ENCODE results near the gene GPR141.

GPR141 gene

DNA sequence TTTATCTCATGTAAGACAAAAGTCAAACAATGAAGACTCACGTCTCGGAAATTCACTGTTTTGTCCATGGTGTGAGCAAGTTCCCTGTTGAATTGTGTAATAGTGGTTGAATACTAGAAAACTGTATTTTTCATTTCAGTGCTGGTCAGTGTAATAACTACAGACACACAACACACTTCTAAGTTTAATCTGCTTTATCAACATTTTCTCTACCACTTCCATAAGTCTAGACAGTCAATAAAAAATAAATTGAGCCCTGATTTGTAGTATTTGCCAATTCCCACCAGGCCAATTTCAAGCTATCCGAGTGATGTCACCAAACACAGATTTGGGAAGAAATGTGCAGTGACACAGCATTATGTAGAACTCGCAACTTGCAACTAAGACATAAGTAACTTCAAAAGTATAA lies 81.9 kb downstream of the GPR141 start:
- H3K36me3 ChIP-seq: no peaks in the 10 kb centered on the region
- H3K27ac ChIP-seq: no peak overlapping the region
- no peaks in the 10 kb centered on the region for H3K9me3 ChIP-seq (ENCODE audit: severe bottlenecking)
- H3K4me3 ChIP-seq (ENCODE audit: low read depth, low read length): no peak overlapping the region
- TF ChIP-seq, protein P1, sequence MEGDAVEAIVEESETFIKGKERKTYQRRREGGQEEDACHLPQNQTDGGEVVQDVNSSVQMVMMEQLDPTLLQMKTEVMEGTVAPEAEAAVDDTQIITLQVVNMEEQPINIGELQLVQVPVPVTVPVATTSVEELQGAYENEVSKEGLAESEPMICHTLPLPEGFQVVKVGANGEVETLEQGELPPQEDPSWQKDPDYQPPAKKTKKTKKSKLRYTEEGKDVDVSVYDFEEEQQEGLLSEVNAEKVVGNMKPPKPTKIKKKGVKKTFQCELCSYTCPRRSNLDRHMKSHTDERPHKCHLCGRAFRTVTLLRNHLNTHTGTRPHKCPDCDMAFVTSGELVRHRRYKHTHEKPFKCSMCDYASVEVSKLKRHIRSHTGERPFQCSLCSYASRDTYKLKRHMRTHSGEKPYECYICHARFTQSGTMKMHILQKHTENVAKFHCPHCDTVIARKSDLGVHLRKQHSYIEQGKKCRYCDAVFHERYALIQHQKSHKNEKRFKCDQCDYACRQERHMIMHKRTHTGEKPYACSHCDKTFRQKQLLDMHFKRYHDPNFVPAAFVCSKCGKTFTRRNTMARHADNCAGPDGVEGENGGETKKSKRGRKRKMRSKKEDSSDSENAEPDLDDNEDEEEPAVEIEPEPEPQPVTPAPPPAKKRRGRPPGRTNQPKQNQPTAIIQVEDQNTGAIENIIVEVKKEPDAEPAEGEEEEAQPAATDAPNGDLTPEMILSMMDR (IDR thresholded peaks at IDR 0.05; ENCODE audit: low read depth, low read length): no peak
- DNase-seq: no peak
- no peaks in the 10 kb centered on the region for H3K27me3 ChIP-seq (ENCODE audit: insufficient read depth, low read depth, severe bottlenecking)

DNA sequence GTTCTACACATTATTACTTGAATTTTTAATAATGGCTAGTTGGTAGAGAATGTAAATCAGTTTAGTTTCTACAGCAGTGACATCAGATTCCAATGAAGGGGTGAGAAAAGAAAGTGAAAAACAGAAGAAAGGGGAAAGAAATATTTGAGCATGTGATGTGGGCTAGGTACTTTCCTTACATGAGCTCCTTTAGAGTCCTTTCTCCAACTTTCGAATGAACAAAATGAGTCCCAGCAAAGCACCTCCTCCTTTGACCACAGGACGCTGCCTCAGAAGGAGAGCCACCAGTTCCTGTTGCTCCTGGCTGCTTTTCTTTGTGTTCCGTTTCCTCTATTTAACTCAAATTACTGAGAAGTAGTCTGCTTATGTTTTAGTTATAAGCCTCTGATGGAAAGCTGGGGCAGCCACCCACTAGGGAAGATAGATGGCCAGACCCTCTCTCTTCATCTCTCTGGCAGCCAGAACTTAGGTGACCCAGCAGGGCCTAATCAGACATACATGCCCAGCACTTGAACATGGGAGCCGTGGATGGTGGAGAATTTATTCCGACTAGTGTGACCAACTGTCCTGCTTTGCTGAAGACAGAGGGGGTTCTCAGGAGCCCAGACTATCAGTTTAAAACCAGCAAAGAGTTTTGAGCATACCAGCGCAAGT lies 82.4 kb downstream of the GPR141 start:
- TF ChIP-seq, protein P1 (IDR thresholded peaks at IDR 0.05; ENCODE audit: low read depth, low read length): no peak
- Histone ChIP-seq H3K4me3 (ENCODE audit: low read depth, low read length) (no peak overlapping the region), H3K36me3 (no peaks in the 10 kb centered on the region), H3K27ac (no peak overlapping the region), H3K27me3 (ENCODE audit: insufficient read depth, low read depth, severe bottlenecking) (no peaks in the 10 kb centered on the region), H3K9me3 (ENCODE audit: severe bottlenecking) (no peaks in the 10 kb centered on the region)
- no peak for DNase-seq

DNA sequence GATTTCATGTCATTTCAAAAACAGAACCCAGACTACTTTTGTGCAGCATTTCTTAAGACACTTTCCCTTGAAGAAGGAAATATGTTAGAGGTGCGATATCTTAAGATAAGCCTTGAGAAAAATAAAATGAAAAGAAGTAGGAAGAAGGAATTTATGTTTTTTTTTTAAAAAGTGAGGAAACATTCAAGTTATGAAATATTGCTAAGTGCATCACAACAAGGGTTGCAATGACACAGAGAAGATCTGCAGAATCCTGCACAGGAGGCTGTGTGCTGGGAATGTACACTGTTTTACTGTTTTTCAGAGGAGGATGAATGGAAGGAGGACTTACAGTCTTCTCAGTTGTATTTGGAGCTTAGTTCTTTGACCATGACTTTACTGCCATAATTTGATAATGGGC lies 85.0 kb downstream of the GPR141 start:
- Histone ChIP-seq H3K36me3 (no peaks in the 10 kb centered on the region), H3K27ac (no peak overlapping the region), H3K4me3 (ENCODE audit: low read depth, low read length) (no peak overlapping the region), H3K27me3 (ENCODE audit: insufficient read depth, low read depth, severe bottlenecking) (no peaks in the 10 kb centered on the region), H3K9me3 (ENCODE audit: severe bottlenecking) (no peaks in the 10 kb centered on the region)
- TF ChIP-seq, protein P1 (IDR thresholded peaks at IDR 0.05; ENCODE audit: low read depth, low read length): no peak
- no peak for DNase-seq

GRCh38 chr7:37769291-37769690 lies 85.7 kb downstream of the GPR141 start:
- H3K27me3 ChIP-seq (ENCODE audit: insufficient read depth, low read depth, severe bottlenecking): no peaks in the 10 kb centered on the region

DNA sequence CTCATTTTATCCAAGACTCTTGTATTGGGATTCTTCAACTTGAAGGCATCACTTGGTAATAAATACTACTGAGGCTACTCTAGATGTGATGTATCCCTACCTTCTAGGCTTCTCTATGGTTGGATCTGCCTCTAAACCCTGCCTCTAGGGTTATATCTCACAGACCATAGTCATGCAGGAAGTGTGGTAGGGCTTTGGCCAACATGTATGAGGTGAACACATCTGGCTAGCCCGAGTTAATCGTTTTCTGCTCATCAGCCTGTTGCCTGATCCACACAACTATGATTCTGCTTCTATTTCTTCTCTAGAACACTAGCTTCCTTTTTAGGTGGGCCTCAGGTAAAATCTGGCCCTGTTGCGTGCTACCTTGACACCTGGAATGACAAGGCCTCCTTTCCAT lies 86.2 kb downstream of the GPR141 start:
- TF ChIP-seq, protein P1 (IDR thresholded peaks at IDR 0.05; ENCODE audit: low read depth, low read length): no peak
- no peaks in the 10 kb centered on the region for H3K9me3 ChIP-seq (ENCODE audit: severe bottlenecking)
- no peak overlapping the region for H3K27ac ChIP-seq
- no peak overlapping the region for H3K4me3 ChIP-seq (ENCODE audit: low read depth, low read length)
- DNase-seq: no peak
- H3K27me3 ChIP-seq (ENCODE audit: insufficient read depth, low read depth, severe bottlenecking): no peaks in the 10 kb centered on the region
- H3K36me3 ChIP-seq: no peaks in the 10 kb centered on the region

More at GRCh38 chr7:37769291-37769690, 85.7 kb downstream of the GPR141 start:
- DNase-seq: no peak
- no peak overlapping the region for H3K4me3 ChIP-seq (ENCODE audit: low read depth, low read length)
- no peak overlapping the region for H3K27ac ChIP-seq
- TF ChIP-seq, protein P1 (IDR thresholded peaks at IDR 0.05; ENCODE audit: low read depth, low read length): no peak
- H3K9me3 ChIP-seq (ENCODE audit: severe bottlenecking): no peaks in the 10 kb centered on the region
- no peaks in the 10 kb centered on the region for H3K36me3 ChIP-seq

DNA sequence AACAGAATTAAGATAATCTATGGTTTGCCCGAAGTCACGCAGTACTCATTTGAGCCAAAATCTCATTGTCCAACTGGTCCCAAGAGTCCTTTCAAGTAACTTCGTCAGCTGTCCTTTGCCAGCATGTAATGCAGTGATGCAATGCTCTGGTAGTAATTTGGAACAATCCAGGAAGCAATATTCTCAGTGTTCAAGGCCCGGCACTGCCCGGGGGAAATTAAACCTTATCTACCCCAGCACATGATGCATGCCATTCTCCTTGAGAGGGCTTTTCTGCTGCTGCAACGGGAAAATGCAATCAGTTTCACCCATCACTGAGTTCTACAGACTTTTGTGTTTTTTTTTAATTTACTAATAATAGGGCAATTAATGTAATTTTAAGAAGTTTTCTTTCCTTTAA lies 87.3 kb downstream of the GPR141 start:
- H3K36me3 ChIP-seq: no peaks in the 10 kb centered on the region
- peaks cover 3% of the 10 kb centered on the region for H3K9me3 ChIP-seq (ENCODE audit: severe bottlenecking)
- no peak overlapping the region for H3K27ac ChIP-seq
- no peak for DNase-seq
- TF ChIP-seq, protein P1 (IDR thresholded peaks at IDR 0.05; ENCODE audit: low read depth, low read length): no peak
- no peaks in the 10 kb centered on the region for H3K27me3 ChIP-seq (ENCODE audit: insufficient read depth, low read depth, severe bottlenecking)
- H3K4me3 ChIP-seq (ENCODE audit: low read depth, low read length): no peak overlapping the region
